Measurements from ENCODE around the gene SECISBP2. TPM values are rescaled to one million over a fixed set of nuclear protein-coding genes. Genes with fewer than 3 reads are reported as not detected.
A peak's percentile ranks its signal among the peaks of the same experiment; 100 is the strongest.

Gene SECISBP2
- total and polyA plus RNA-seq, 2 donors (not counting 1 experiment from before 2014, with no cell fraction given) = 56.6 to 124 TPM

- H3K4me1 Mint-ChIP-seq = peaks cover 29% of the 10 kb centered on the region
- H3K27ac Mint-ChIP-seq = no peak overlapping the region
These were observed 67.9 kb downstream of the SECISBP2 start for GRCh38 chr9:89386206-89386605.

GRCh38 chr9:89386797-89387196, 68.5 kb downstream of the SECISBP2 start:
- ChIA-PET POLR2A (no interaction called here), CTCF (interaction anchor here (3.3 kb wide), 1 partner anchor 162 kb away, joined by 16 read pairs; no protein-coding TSS in a partner anchor)
- no peak overlapping the region for H3K27ac ChIP-seq (ENCODE audit: low read length in 2 of 2)
- H3K4me2 ChIP-seq (replicated peaks; ENCODE audit: low read depth, low read length, poor library complexity, severe bottlenecking) = no peak overlapping the region
- no peaks in the 10 kb centered on the region for H3K27me3 ChIP-seq (replicated peaks in 1 of 4; ENCODE audit: control extremely low read depth in 1 of 4, control insufficient read depth in 3 of 4, insufficient read depth in 4 of 4, low read length in 3 of 4)
- TF ChIP-seq EZH2 (IDR thresholded peaks at IDR 0.05; ENCODE audit: borderline replicate concordance, insufficient read depth, low read depth, low read length, poor library complexity, severe bottlenecking) (no peak), CTCF (IDR thresholded peaks at IDR 0.05) (no peak)
- ATAC-seq (ENCODE audit: low read depth) (no peak), DNase-seq (no peak)
- no peak overlapping the region for H3K4me3 Mint-ChIP-seq
- H3K9me3 ChIP-seq (ENCODE audit: control extremely low read depth in 1 of 3, control insufficient read depth in 2 of 3, insufficient read depth in 1 of 3, low read length in 2 of 3) = no peaks in the 10 kb centered on the region
- 92% methylated on average over 11 of the region's 11 CpGs for WGBS (ENCODE audit: insufficient coverage)
- H3K9me3 Mint-ChIP-seq (ENCODE audit: insufficient read depth) = no peaks in the 10 kb centered on the region
- H3K4me1 ChIP-seq (ENCODE audit: control insufficient read depth in 2 of 2, insufficient read depth in 2 of 2, low read length in 2 of 2) = peaks cover 0 to 27% of the 10 kb centered on the region in 2 donors
- intact Hi-C loops (cut with micrococcal nuclease) = no loop called here
- H3K36me3 ChIP-seq (replicated peaks in 1 of 2; ENCODE audit: control extremely low read depth in 1 of 2, control insufficient read depth in 1 of 2, extremely low read depth in 1 of 2, insufficient read depth in 2 of 2, low read length in 1 of 2) = peaks cover 1 to 98% of the 10 kb centered on the region in 2 experiments
- H2AFZ ChIP-seq (ENCODE audit: insufficient read depth, low read depth, low read length, poor library complexity, severe bottlenecking) = no peak overlapping the region
- H3K9ac ChIP-seq (ENCODE audit: low read length) = no peak overlapping the region
- peaks cover 7% of the 10 kb centered on the region for H3K79me2 ChIP-seq (ENCODE audit: control insufficient read depth, insufficient read depth, low read length)
- H3K27me3 Mint-ChIP-seq = no peaks in the 10 kb centered on the region
- no peak overlapping the region for H3K4me3 ChIP-seq (ENCODE audit: control extremely low read depth in 1 of 5, extremely low read depth in 1 of 5, insufficient read depth in 1 of 5, low read depth in 2 of 5, low read length in 4 of 5)
- H3K27ac Mint-ChIP-seq = peak overlapping the region; percentile 15
- H3K4me1 Mint-ChIP-seq = peaks cover 25% of the 10 kb centered on the region
- H4K20me1 ChIP-seq (ENCODE audit: control insufficient read depth, insufficient read depth, low read length, poor library complexity, severe bottlenecking) = peaks cover 5% of the 10 kb centered on the region

More at GRCh38 chr9:89386206-89386605, 67.9 kb downstream of the SECISBP2 start:
- Histone ChIP-seq H3K36me3 (replicated peaks in 1 of 2; ENCODE audit: control extremely low read depth in 1 of 2, control insufficient read depth in 1 of 2, extremely low read depth in 1 of 2, insufficient read depth in 2 of 2, low read length in 1 of 2) (peaks cover 1 to 98% of the 10 kb centered on the region in 2 experiments), H2AFZ (ENCODE audit: insufficient read depth, low read depth, low read length, poor library complexity, severe bottlenecking) (no peak overlapping the region), H3K27ac (ENCODE audit: low read length in 2 of 2) (no peak overlapping the region), H3K4me2 (replicated peaks; ENCODE audit: low read depth, low read length, poor library complexity, severe bottlenecking) (no peak overlapping the region), H3K4me1 (ENCODE audit: control insufficient read depth in 2 of 2, insufficient read depth in 2 of 2, low read length in 2 of 2) (peaks cover 0 to 31% of the 10 kb centered on the region in 2 donors), H3K9ac (ENCODE audit: low read length) (no peak overlapping the region), H3K79me2 (ENCODE audit: control insufficient read depth, insufficient read depth, low read length) (peaks cover 3% of the 10 kb centered on the region), H3K4me3 (ENCODE audit: control extremely low read depth in 1 of 5, extremely low read depth in 1 of 5, insufficient read depth in 1 of 5, low read depth in 2 of 5, low read length in 4 of 5) (no peak overlapping the region), H4K20me1 (ENCODE audit: control insufficient read depth, insufficient read depth, low read length, poor library complexity, severe bottlenecking) (peaks cover 5% of the 10 kb centered on the region), H3K9me3 (ENCODE audit: control extremely low read depth in 1 of 3, control insufficient read depth in 2 of 3, insufficient read depth in 1 of 3, low read length in 2 of 3) (no peaks in the 10 kb centered on the region), H3K27me3 (replicated peaks in 1 of 4; ENCODE audit: control extremely low read depth in 1 of 4, control insufficient read depth in 3 of 4, insufficient read depth in 4 of 4, low read length in 3 of 4) (no peaks in the 10 kb centered on the region)
- no peaks in the 10 kb centered on the region for H3K27me3 Mint-ChIP-seq
- 97% methylated on average over 11 of the region's 11 CpGs for WGBS (ENCODE audit: insufficient coverage)
- intact Hi-C loops (cut with micrococcal nuclease) = no loop called here
- DNase-seq (no peak), ATAC-seq (ENCODE audit: low read depth) (no peak)
- no peaks in the 10 kb centered on the region for H3K9me3 Mint-ChIP-seq (ENCODE audit: insufficient read depth)
- ChIA-PET CTCF (interaction anchor here (0.7 to 1.2 kb wide), 2 partner anchors 43 to 163 kb away, joined by 3 to 4 read pairs; no protein-coding TSS in a partner anchor), POLR2A (no interaction called here)
- no peak for TF ChIP-seq CTCF (IDR thresholded peaks at IDR 0.05)
- TF ChIP-seq EZH2 (IDR thresholded peaks at IDR 0.05; ENCODE audit: borderline replicate concordance, insufficient read depth, low read depth, low read length, poor library complexity, severe bottlenecking) = no peak
- H3K4me3 Mint-ChIP-seq = no peak overlapping the region
